GM21737 (cell line): ENCODE measurements around the gene ADARB1.
"Not testable (repeated sequence)": the region's sequence is repeated elsewhere in the genome, so short reads cannot be mapped to it uniquely, and the experiment has no call there.

Experiments
- ATAC-seq: cut with Tn5 transposase; IDR thresholded peaks from one replicate; pipeline ENCODE4 v1.9.1; 2021; ENCODE audit warnings: mild to moderate bottlenecking, moderate library complexity; ENCODE audit not compliant: unreplicated experiment

The ADARB1 gene

GRCh38 chr21:45132841-45133573, 58.6 kb downstream of the ADARB1 start:
- no peak for ATAC-seq

GRCh38 chr21:45133574-45134278, 59.3 kb downstream of the ADARB1 start:
- ATAC-seq: not testable (repeated sequence)

GRCh38 chr21:45134279-45135076, 60.1 kb downstream of the ADARB1 start:
- no peak for ATAC-seq

DNA sequence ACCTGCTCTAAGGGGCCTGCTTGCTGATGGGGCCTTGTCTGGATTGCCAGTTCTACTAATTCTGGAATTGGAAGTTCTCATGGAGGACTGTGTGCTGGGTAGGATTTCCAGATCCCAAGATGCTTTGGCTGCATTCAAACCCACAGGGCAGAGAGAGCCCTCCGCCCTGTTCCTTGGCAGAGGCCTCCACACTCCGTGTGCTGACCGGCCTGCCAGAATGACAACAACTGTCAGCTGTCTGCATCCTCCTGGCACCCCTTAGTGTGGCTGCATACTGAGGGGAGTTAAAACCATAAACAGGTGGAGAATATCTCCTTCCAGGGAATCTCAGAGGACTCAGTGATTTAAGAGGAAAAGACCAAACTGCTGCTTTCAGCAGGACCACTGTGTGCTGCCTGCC, 60.7 kb downstream of the ADARB1 start:
- ATAC-seq: no peak

- no peak for ATAC-seq
These were observed 61.5 kb downstream of the ADARB1 start for GRCh38 chr21:45135868-45136267.

DNA sequence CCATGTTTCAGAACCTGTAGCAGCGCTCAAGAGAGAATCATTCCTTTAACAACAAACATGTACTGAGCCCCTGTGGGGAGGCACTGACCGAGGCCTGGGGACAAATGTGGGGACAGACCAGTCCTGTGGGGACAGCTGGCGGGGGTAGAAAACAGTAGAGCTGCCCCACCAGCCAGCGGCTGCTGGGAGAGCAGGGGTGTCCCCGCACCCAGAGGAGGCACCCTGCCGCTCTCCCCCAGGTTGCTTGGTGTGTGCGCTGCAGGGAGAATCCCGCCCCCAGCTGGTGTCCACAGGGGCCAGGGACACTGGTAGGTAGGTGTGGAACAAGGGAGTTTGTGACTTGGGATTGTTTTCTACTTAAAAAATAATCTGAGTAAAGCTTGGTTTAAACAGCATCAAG, 62.1 kb downstream of the ADARB1 start:
- ATAC-seq: no peak

- ATAC-seq: no peak
These were observed 62.7 kb downstream of the ADARB1 start for GRCh38 chr21:45136927-45137611.

GRCh38 chr21:45137612-45137937, 63.2 kb downstream of the ADARB1 start:
- no peak for ATAC-seq

DNA sequence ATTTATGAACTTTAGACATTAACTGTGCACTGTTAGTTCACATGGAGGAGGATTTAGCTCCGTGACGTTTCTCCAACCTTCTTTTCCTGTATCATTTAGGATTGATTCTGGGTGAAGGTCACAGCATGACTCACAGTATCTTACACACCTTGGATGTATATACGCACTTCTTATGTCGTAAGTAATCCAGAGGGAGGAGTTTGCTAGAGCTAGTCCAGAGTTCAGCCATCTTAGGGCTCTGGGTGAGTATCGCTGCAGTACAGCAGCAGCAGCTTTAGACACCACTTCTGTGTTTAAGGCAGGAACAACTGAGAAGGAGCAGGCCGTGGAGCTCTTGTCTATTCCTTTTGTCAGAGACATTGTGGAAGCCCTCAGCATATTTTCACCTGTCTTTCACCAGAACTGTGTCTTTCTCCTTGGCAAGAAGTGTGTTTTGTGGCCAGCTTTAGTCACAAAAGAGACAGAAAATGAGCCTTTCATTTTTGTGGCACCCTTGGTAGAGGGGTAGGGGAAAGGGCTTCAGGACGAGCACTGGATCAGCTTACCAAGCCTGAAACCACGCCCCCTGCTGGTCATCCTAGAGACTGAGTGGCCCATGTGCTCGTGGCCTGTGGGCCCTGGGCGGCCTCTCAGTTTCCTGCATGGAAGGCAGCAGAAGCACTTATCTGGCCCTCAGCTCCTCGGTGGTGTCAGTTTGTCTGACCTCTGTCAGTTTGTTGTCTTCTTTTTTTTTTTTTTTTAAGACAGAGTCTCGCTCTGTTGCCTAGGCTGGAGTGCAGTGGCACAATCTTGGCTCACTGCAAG, 64.0 kb downstream of the ADARB1 start:
- no peak for ATAC-seq

- ATAC-seq: not testable (repeated sequence)
These were observed 64.6 kb downstream of the ADARB1 start for GRCh38 chr21:45139003-45139360.

- ATAC-seq: no peak
These were observed 65.1 kb downstream of the ADARB1 start for GRCh38 chr21:45139473-45139872.

DNA sequence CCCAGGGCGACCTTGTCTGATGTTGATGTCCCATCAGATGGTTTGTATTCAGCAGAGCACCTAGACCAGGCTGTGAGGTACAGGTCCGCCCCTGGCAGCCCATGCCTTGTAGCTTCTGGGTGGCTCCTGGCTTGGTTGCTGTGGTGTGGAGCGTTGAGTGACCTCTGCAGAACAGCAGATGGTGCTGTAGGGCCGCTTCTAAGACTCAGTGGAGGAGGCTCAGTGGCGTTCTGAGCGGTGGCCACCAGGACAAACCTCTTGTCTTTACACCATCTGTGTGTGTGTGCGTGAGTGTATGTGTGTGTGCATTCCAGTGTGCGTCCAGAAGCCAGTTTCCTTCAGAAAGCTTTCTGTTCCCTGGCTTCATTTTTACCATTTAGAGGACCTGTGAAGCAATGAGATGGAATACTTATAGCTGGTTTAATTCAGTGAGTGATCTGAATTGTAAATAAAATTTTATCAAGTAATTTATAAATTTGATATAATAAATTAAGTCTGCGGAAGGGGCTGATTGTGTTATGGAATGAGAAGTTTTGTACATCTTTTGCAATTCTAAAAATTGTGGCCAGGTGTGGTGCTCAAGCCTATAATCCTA, 66.1 kb downstream of the ADARB1 start:
- ATAC-seq: peak; percentile 55

DNA sequence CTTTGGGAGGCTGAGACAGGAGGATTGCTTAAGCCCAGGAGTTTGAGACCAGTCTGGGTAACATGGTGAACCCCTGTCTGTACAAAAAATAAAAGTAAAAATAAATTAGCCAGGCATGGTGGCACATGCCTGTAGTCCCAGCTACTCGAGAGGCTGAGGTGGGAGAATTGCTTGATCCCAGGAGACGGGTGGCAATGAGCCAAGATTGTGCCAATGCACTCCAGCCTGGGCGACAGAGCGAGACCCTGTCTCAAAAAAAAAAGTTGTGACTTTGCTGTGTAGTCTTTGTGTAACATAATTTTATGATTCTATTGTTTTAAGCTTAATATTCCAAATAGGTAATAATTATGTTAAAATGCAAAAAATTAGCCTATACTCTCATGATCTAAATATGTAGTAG, 66.6 kb downstream of the ADARB1 start:
- ATAC-seq: not testable (repeated sequence)

DNA sequence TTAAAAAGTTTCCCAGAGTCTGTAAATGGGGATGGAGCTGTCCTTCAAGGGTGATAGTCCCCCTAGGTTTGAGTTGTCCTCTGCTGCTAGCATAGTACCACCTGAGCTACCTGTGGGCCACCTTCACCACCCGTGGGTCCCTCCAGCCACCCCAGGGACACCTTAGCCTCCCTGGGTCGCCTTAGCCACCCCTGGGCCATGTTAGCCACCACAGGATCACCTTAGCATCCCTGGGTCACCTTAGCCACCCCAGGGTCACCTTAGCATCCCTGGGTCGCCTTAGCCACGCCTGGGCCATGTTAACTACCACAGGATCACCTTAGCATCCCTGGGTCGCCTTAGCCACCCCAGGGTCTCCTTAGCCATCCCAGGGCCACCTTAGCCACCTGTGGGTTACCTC, 67.1 kb downstream of the ADARB1 start:
- no peak for ATAC-seq

GRCh38 chr21:45142469-45143308, 68.3 kb downstream of the ADARB1 start:
- ATAC-seq: no peak

- no peak for ATAC-seq
These were observed 69.5 kb downstream of the ADARB1 start for GRCh38 chr21:45143855-45144254.

DNA sequence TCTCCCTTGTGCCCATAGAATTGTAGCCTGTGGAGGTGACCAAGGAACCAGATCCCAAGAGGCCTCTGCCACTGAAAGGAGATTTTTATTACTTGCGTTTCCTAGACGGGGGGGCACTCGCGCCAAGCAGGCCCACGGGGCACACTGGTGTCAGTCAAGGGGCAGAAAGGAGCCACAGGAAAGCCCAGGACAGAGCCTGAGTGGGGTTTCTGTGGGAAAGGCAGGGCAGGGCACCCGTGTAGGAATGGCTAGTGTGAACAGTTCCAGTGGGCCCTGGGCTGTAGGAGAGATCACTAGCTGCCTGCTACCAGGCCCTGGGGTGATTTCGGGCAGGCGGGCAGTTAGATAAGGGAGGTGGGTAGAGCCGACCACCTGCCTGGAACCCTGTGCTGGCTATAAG, 70.8 kb downstream of the ADARB1 start:
- no peak for ATAC-seq

DNA sequence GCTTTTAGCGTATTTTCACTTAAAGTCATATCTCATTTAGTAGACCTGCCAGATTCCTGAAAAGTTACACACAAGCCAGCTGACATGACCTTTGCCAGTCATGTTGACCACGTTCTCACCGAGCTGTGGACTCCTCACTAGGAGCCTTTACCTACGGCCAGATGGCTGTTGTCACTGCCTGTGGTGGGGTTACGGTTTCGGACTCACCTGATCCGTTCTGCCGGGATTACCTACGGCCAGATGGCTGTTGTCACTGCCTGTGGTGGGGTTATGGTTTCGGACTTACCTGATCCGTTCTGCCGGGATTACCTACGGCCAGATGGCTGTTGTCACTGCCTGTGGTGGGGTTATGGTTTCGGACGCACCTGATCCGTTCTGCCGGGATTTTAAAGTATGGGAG, 71.5 kb downstream of the ADARB1 start:
- ATAC-seq: not testable (repeated sequence)

- no peak for ATAC-seq
These were observed 71.9 kb downstream of the ADARB1 start for GRCh38 chr21:45146306-45146705.
